ENCODE results near the gene GAB1. TPM values are rescaled to one million over a fixed set of nuclear protein-coding genes. Genes with fewer than 3 reads are reported as not detected.
A peak's percentile ranks its signal among the peaks of the same experiment; 100 is the strongest.

GAB1 gene
- total RNA-seq, 3 donors from 2014 or later: 24.8 to 67.5 (median 38.7) TPM

GRCh38 chr4:143381189-143382118, 44.8 kb downstream of the GAB1 start:
- TF ChIP-seq CTCF (IDR thresholded peaks at IDR 0.05): no peak
- peak in 1 of 3 donors; percentile 46 for TF ChIP-seq POLR2AphosphoS5 (IDR thresholded peaks at IDR 0.05)
- TF ChIP-seq POLR2A (IDR thresholded peaks at IDR 0.05): no peak
- Histone ChIP-seq H3K9me3 (no peaks in the 10 kb centered on the region), H3K27ac (peak overlapping the region; percentile 74 to 82), H3K36me3 (no peaks in the 10 kb centered on the region), H3K4me1 (peaks cover 3 to 19% of the 10 kb centered on the region in 2 donors), H3K4me3 (no peak overlapping the region), H3K27me3 (no peaks in the 10 kb centered on the region)
- intact Hi-C loops (cut with DNase I; ENCODE audit: low total_unique reads): no loop called here
- peak; percentile 81 to 82 for DNase-seq (ENCODE audit: low spot score in 2 of 2)

- H3K36me3 ChIP-seq: no peaks in the 10 kb centered on the region
- H3K4me1 ChIP-seq: peaks cover 3 to 8% of the 10 kb centered on the region in 2 donors
- DNase-seq (ENCODE audit: low spot score in 2 of 2): no peak
- no peak for TF ChIP-seq POLR2A (IDR thresholded peaks at IDR 0.05)
- TF ChIP-seq CTCF (IDR thresholded peaks at IDR 0.05): no peak
- TF ChIP-seq POLR2AphosphoS5 (IDR thresholded peaks at IDR 0.05): no peak
- peak overlapping the region; percentile 74 to 82 for H3K27ac ChIP-seq
- no peaks in the 10 kb centered on the region for H3K9me3 ChIP-seq
- intact Hi-C loops (cut with DNase I; ENCODE audit: low total_unique reads): no loop called here
- no peak overlapping the region for H3K4me3 ChIP-seq
- H3K27me3 ChIP-seq: no peaks in the 10 kb centered on the region
Measured at GRCh38 chr4:143382596-143382995, 45.9 kb downstream of the GAB1 start.

- TF ChIP-seq CTCF (IDR thresholded peaks at IDR 0.05): no peak
- TF ChIP-seq POLR2AphosphoS5 (IDR thresholded peaks at IDR 0.05): no peak
- TF ChIP-seq POLR2A (IDR thresholded peaks at IDR 0.05): no peak
- intact Hi-C loops (cut with DNase I; ENCODE audit: low total_unique reads): no loop called here
- no peak overlapping the region for H3K4me3 ChIP-seq
- H3K4me1 ChIP-seq: peaks cover 3 to 8% of the 10 kb centered on the region in 2 donors
- H3K27ac ChIP-seq: peak overlapping the region; percentile 74 to 82
- H3K9me3 ChIP-seq: no peaks in the 10 kb centered on the region
- DNase-seq (ENCODE audit: low spot score in 2 of 2): no peak
- H3K27me3 ChIP-seq: no peaks in the 10 kb centered on the region
- H3K36me3 ChIP-seq: no peaks in the 10 kb centered on the region
Measured at GRCh38 chr4:143383005-143383574, 46.4 kb downstream of the GAB1 start.

- no peaks in the 10 kb centered on the region for H3K27me3 ChIP-seq
- TF ChIP-seq POLR2A (IDR thresholded peaks at IDR 0.05) (no peak), POLR2AphosphoS5 (IDR thresholded peaks at IDR 0.05) (no peak), CTCF (IDR thresholded peaks at IDR 0.05) (no peak)
- peak overlapping the region; percentile 22 to 27 for H3K27ac ChIP-seq
- DNase-seq (ENCODE audit: low spot score in 2 of 2): no peak
- H3K36me3 ChIP-seq: no peaks in the 10 kb centered on the region
- intact Hi-C loops (cut with DNase I; ENCODE audit: low total_unique reads): no loop called here
- H3K9me3 ChIP-seq: no peaks in the 10 kb centered on the region
- H3K4me3 ChIP-seq: no peak overlapping the region
- peaks cover 3 to 8% of the 10 kb centered on the region in 2 donors for H3K4me1 ChIP-seq
Measured at GRCh38 chr4:143384381-143384994, 47.8 kb downstream of the GAB1 start.
